Measurements from ENCODE around the gene ULK4.

- no peak for TF ChIP-seq CTCF (conservative IDR thresholded peaks at IDR 0.05)
- TF ChIP-seq EZH2 (IDR thresholded peaks at IDR 0.05; ENCODE audit: low read depth), result no peak
These were observed 662.9 kb downstream of the ULK4 start for GRCh38 chr3:41299036-41299435.
